GM18511 (cell line): ENCODE results near the gene BTG2.
A peak's percentile ranks its signal among the peaks of the same experiment; 100 is the strongest.

Source experiments
- ATAC-seq: cut with Tn5 transposase; IDR thresholded peaks from one replicate; pipeline ENCODE4 v1.9.1; 2021; ENCODE audit warnings: mild to moderate bottlenecking, moderate library complexity; ENCODE audit not compliant: unreplicated experiment

BTG2 gene

DNA sequence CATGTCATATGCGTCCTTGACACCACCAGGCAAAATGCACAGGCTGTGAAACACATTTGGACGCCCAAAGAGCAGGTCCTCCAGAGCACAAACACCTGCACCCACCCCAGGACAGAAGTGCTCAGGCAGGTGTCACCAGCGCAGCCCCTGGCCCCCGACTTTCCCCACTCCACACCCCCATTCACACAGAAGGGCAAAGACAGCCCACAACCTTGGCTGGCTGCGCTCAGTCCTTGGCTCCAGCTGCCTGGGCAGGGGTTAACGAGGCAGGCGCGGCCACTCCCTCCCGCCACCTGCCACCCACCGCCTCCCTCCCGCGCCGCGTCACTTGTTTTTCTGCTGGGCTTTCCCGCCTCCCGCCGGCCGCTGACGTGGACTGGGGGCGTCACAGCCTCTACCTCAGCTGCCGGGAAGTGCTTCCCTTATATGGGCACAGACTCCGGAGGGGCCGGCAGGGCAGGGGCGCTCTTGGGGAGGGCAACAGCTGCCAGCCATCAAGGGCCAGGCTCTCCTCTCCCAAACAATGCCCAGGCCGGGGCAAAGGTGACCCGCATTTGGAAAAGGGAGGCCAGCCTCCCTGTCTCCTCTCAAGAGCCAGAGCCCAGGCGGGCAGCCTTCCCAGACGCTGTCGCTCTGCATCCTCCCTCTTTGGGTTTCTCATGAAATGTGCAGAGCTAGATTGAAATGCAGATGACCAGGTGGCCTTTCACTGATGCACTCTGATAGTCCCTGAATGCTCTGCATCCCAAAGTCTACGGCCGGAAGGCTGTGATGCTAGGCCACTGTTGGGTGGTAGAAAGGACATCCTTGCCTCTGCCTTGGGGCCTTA lies 14.8 kb upstream of the BTG2 start:
- ATAC-seq, result peak; percentile 45

DNA sequence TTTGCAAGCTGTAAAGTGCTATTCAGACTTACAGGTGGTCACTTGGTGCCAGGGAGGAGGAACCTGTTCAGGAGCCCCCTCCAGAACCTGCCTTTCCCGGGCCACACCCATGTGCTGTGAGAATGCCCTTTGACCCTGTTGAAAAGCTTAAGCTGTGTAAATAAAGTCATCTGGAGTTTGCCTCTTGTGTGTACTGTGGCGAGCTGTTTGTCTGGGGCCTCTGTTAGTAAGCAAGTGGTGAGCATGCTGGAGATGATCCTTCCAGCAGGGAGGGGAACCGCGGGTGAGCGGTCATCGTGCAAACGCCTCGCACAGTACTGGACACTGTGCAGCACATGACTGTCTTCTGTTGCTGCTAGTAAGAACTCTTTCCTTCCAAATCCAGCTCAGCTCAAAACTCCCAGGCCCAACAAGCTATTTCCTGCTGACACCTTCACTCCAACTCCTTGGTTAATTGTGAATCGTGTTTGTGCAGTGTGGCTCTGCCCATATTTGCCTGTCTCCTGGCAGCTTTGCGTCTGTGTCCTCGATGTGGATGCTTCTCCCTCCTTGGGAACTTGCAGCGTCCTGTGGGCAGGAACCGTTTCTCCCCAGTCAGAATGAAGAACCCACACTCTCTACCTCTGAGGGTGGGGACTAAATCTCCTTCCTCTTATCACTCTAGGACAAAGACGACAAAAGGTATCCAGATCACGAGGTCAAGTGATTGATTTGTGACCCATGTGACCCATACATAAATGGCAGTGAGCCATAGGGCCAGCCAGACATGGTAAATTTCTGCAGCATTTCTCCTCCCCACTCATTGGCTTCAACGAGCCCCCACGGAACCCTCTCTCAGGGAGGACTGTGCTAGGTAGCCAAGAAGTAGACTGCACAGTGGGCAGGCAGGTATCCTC lies 13.9 kb upstream of the BTG2 start:
- ATAC-seq, result no peak

GRCh38 chr1:203295796-203296195 lies 9.5 kb upstream of the BTG2 start:
- no peak for ATAC-seq

DNA sequence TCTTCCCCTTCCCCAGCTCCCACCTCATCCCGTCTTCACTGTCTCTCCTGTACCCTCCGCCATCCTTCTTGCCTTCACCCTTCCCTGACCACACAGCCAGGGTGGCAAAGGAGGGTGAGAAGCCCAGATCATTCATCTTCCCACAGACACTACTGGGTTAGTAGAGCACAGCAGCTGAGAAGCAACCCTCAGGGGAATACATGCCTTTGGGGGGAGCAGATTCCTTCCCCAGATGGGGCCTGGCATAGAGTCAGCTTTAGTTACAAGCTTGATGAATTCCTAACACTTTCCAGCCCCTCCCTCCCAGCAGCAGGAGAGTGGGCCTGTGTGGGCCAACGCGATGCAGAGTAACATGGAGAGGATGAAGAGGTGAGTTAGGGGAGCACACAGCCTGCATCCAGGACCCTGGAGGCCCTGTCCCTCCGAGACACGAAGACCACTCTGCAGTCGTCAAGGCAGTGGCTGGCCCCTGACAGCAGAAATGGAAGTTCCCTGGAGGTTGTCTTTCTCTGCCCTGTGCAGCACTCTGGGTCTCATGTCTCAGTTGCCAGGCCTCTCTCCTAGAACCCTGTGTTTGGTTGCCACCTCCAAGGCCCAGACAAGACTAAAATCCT lies 8.8 kb upstream of the BTG2 start:
- ATAC-seq, result no peak

- peak; percentile 59 for ATAC-seq
These were observed 6.2 kb upstream of the BTG2 start for GRCh38 chr1:203299169-203299568.

DNA sequence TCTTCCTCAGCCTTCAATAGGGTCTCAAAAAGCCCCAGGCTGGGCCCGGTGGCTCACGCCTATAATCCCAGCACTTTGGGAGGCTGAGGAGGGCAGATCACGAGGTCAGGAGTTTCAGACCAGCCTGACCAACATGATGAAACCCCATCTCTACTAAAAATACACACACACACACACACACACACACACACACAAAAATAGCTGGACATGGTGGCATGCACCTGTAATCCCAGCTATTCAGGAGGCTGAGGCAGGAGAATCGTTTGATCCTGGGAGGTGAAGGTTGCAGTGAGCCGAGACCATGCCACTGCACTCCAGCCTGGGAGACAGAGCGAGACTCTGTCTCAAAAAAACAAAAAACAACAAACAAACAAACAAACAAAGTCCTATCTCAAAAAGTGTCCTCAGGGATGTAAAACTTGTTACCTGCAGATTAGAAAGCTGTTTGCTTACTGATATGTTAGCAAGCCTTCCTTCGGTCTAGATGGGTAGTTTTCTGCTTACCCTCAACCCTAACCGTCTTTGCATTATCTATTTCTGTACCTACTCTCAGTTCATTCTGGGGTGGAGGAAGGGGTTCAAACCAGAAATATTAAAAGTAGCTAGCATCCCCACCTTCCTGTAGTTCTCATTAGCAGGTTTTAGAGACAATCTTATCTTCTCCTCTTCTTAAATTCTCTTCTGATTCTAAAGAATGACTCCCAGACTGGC lies 5.4 kb upstream of the BTG2 start:
- ATAC-seq, result peak; percentile 53

GRCh38 chr1:203300441-203301330 lies 4.6 kb upstream of the BTG2 start:
- ATAC-seq, result no peak

- no peak for ATAC-seq
These were observed 4.0 kb upstream of the BTG2 start for GRCh38 chr1:203301331-203301668.

DNA sequence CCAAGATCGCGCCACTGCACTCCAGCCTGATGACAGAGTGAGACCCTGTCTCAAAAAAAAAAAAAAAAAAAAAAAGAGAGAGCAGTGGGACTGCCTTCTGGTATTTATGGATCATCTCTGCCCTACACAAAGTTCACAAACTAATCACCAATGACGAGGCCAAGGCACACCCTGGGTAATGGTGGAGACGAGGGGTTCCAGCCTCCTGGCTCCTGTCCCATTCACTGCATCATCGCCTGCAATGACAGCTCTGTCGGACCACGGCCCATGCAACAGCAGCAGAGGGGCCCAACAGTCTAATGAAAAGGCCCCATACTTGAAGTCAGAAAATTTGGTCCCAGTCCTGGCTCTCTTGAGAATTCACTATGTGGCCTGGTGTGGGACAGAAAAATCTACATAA lies 2.9 kb upstream of the BTG2 start:
- ATAC-seq, result no peak

DNA sequence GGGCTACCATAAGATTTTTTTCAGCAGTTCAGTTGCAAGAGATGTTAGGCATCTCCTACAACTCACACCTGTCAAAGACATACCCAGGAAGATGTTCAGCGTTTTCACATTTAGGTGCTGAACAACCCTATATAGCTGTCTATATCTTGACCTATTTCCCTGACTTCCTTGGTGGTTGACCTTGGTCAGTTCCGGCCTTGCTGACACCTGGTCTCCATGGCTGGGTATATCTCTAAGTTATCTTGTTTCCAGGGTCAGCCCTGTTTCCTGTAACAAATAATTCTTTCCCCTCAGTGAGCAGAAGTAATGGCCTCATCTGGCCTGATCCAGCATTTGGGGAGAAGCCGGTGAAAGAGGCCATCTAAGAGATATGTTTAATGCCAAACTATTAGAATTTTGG lies 2.4 kb upstream of the BTG2 start:
- ATAC-seq, result no peak

GRCh38 chr1:203304391-203304918 lies 864 bp upstream of the BTG2 start:
- ATAC-seq, result no peak

GRCh38 chr1:203305809-203306088 lies 430 bp downstream of the BTG2 start:
- ATAC-seq, result peak; percentile 15

GRCh38 chr1:203306089-203306964 lies 1.0 kb downstream of the BTG2 start:
- ATAC-seq, result no peak

- ATAC-seq, result no peak
These were observed 1.7 kb downstream of the BTG2 start for GRCh38 chr1:203306965-203307541.

GRCh38 chr1:203307641-203308126 lies 2.4 kb downstream of the BTG2 start:
- ATAC-seq, result no peak

DNA sequence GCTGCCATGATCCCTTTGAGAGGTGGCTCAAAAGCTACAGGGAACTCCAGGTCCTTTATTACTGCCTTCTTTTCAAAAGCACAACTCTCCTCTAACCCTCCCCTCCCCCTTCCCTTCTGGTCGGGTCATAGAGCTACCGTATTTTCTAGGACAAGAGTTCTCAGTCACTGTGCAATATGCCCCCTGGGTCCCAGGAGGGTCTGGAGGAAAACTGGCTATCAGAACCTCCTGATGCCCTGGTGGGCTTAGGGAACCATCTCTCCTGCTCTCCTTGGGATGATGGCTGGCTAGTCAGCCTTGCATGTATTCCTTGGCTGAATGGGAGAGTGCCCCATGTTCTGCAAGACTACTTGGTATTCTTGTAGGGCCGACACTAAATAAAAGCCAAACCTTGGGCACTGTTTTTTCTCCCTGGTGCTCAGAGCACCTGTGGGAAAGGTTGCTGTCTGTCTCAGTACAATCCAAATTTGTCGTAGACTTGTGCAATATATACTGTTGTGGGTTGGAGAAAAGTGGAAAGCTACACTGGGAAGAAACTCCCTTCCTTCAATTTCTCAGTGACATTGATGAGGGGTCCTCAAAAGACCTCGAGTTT lies 3.1 kb downstream of the BTG2 start:
- ATAC-seq, result no peak

- no peak for ATAC-seq
These were observed 3.6 kb downstream of the BTG2 start for GRCh38 chr1:203308923-203309331.
